ENCODE results near the gene SLC16A12. TPM values are rescaled to one million over a fixed set of nuclear protein-coding genes. Genes with fewer than 3 reads are reported as not detected.

The SLC16A12 gene
- total RNA-seq, 3 donors from 2014 or later (not counting 1 experiment from before 2014, with no cell fraction given) = not detected

- WGBS (ENCODE audit: insufficient coverage) = no CpG with 5 or more reads among the region's 1 CpG
- H3K27me3 ChIP-seq (ENCODE audit: control insufficient read depth, insufficient read depth, low read length) = peaks cover 3% of the 10 kb centered on the region
- intact Hi-C loops (cut with micrococcal nuclease) = no loop called here
- no peaks in the 10 kb centered on the region for H3K9me3 ChIP-seq (ENCODE audit: control insufficient read depth, insufficient read depth, low read length)
- Mint-ChIP-seq H3K4me3 (no peak overlapping the region), H3K9me3 (no peaks in the 10 kb centered on the region), H3K4me1 (no peaks in the 10 kb centered on the region), H3K27me3 (ENCODE audit: low read depth in 2 of 2) (peaks cover 8 to 36% of the 10 kb centered on the region in 2 donors), H3K27ac (no peak overlapping the region), H3K36me3 (no peaks in the 10 kb centered on the region)
- DNase-seq = no peak
- H3K36me3 ChIP-seq (ENCODE audit: control insufficient read depth, insufficient read depth, low read length) = no peaks in the 10 kb centered on the region
- no peak overlapping the region for H3K4me3 ChIP-seq (ENCODE audit: low read length)
- H3K4me1 ChIP-seq (ENCODE audit: control insufficient read depth, insufficient read depth, low read length) = no peaks in the 10 kb centered on the region
- H3K27ac ChIP-seq (ENCODE audit: low read length) = no peak overlapping the region
- TF ChIP-seq CTCF (IDR thresholded peaks at IDR 0.05) = no peak
- ATAC-seq = no peak
Observed at GRCh38 chr10:89479771-89480446, 55.5 kb downstream of the SLC16A12 start.

GRCh38 chr10:89478739-89479654 lies 56.4 kb downstream of the SLC16A12 start:
- whole genome bisulfite sequencing (ENCODE audit: insufficient coverage) = 79% methylated on average over 2 of the region's 5 CpGs

GRCh38 chr10:89478085-89478738 lies 57.2 kb downstream of the SLC16A12 start:
- H3K27ac ChIP-seq (ENCODE audit: low read length) = no peak overlapping the region
- no peak for DNase-seq
- no peaks in the 10 kb centered on the region for H3K9me3 ChIP-seq (ENCODE audit: control insufficient read depth, insufficient read depth, low read length)
- Mint-ChIP-seq H3K4me1 (no peaks in the 10 kb centered on the region), H3K27ac (no peak overlapping the region), H3K36me3 (no peaks in the 10 kb centered on the region), H3K27me3 (ENCODE audit: low read depth in 2 of 2) (peaks cover 15 to 38% of the 10 kb centered on the region in 2 donors), H3K9me3 (no peaks in the 10 kb centered on the region), H3K4me3 (no peak overlapping the region)
- H3K27me3 ChIP-seq (ENCODE audit: control insufficient read depth, insufficient read depth, low read length) = peaks cover 3% of the 10 kb centered on the region
- TF ChIP-seq CTCF (IDR thresholded peaks at IDR 0.05) = no peak
- WGBS (ENCODE audit: insufficient coverage) = 79% methylated on average over 4 of the region's 4 CpGs
- no peak for ATAC-seq
- H3K4me3 ChIP-seq (ENCODE audit: low read length) = no peak overlapping the region
- intact Hi-C loops (cut with micrococcal nuclease) = no loop called here
- no peaks in the 10 kb centered on the region for H3K36me3 ChIP-seq (ENCODE audit: control insufficient read depth, insufficient read depth, low read length)
- H3K4me1 ChIP-seq (ENCODE audit: control insufficient read depth, insufficient read depth, low read length) = no peaks in the 10 kb centered on the region

More at GRCh38 chr10:89478739-89479654, 56.4 kb downstream of the SLC16A12 start:
- ATAC-seq (no peak), DNase-seq (no peak)
- peaks cover 13 to 41% of the 10 kb centered on the region in 2 donors for H3K27me3 Mint-ChIP-seq (ENCODE audit: low read depth in 2 of 2)
- H3K4me3 Mint-ChIP-seq = no peak overlapping the region
- H3K36me3 Mint-ChIP-seq = no peaks in the 10 kb centered on the region
- H3K9me3 Mint-ChIP-seq = no peaks in the 10 kb centered on the region
- Histone ChIP-seq H3K36me3 (ENCODE audit: control insufficient read depth, insufficient read depth, low read length) (no peaks in the 10 kb centered on the region), H3K4me3 (ENCODE audit: low read length) (no peak overlapping the region), H3K27ac (ENCODE audit: low read length) (no peak overlapping the region), H3K4me1 (ENCODE audit: control insufficient read depth, insufficient read depth, low read length) (no peaks in the 10 kb centered on the region), H3K9me3 (ENCODE audit: control insufficient read depth, insufficient read depth, low read length) (no peaks in the 10 kb centered on the region), H3K27me3 (ENCODE audit: control insufficient read depth, insufficient read depth, low read length) (peaks cover 3% of the 10 kb centered on the region)
- no peaks in the 10 kb centered on the region for H3K4me1 Mint-ChIP-seq
- H3K27ac Mint-ChIP-seq = no peak overlapping the region
- TF ChIP-seq CTCF (IDR thresholded peaks at IDR 0.05) = no peak
- intact Hi-C loops (cut with micrococcal nuclease) = no loop called here
